PC-3 (cell line): Measurements from ENCODE around the gene CCDC192.

Experiments
- EZH2 ChIP-seq: fragments of 300-600 bp; sonication (generic); IDR thresholded peaks from one replicate; pipeline ENCODE4 v1.6.1; 2017; ENCODE audit warnings: antibody characterized with exemption, mild to moderate bottlenecking, low read length; ENCODE audit not compliant: unreplicated experiment
- TF ChIP-seq, protein P1 (sequence below): fragments of 300-600 bp; sonication (generic); conservative IDR thresholded peaks from 2 replicates; pipeline ENCODE4 v1.5.1; 2017; ENCODE audit warnings: antibody characterized with exemption, low read depth, mild to moderate bottlenecking, low read length

DNA sequence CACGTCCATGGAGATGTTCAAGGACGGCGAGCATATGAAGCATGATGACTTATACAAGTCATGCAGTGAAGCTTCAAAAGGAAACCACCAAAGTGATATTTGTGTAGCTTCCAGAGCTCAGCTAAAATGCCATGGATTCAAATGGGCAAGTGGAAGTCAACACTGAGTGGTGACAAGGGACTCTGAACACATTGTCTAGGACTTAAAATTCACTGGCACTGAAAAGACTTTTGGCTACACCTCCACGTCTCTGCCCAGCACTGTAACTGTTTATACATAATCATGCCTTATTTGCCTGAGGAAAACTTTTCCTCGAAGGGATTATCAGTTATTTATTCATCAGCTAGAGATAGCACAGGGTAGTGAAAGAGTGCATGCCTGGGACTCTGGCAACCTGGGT lies 39.1 kb upstream of the CCDC192 start:
- TF ChIP-seq, protein P1, sequence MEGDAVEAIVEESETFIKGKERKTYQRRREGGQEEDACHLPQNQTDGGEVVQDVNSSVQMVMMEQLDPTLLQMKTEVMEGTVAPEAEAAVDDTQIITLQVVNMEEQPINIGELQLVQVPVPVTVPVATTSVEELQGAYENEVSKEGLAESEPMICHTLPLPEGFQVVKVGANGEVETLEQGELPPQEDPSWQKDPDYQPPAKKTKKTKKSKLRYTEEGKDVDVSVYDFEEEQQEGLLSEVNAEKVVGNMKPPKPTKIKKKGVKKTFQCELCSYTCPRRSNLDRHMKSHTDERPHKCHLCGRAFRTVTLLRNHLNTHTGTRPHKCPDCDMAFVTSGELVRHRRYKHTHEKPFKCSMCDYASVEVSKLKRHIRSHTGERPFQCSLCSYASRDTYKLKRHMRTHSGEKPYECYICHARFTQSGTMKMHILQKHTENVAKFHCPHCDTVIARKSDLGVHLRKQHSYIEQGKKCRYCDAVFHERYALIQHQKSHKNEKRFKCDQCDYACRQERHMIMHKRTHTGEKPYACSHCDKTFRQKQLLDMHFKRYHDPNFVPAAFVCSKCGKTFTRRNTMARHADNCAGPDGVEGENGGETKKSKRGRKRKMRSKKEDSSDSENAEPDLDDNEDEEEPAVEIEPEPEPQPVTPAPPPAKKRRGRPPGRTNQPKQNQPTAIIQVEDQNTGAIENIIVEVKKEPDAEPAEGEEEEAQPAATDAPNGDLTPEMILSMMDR = no peak
- TF ChIP-seq EZH2 = no peak
